ENCODE data around the gene CCDC157. TPM values are rescaled to one million over a fixed set of nuclear protein-coding genes. Genes with fewer than 3 reads are reported as not detected.

Gene CCDC157
- total RNA-seq, 6 experiments from 2014 or later, result 0.54 to 2.9 (median 0.86) TPM

DNA sequence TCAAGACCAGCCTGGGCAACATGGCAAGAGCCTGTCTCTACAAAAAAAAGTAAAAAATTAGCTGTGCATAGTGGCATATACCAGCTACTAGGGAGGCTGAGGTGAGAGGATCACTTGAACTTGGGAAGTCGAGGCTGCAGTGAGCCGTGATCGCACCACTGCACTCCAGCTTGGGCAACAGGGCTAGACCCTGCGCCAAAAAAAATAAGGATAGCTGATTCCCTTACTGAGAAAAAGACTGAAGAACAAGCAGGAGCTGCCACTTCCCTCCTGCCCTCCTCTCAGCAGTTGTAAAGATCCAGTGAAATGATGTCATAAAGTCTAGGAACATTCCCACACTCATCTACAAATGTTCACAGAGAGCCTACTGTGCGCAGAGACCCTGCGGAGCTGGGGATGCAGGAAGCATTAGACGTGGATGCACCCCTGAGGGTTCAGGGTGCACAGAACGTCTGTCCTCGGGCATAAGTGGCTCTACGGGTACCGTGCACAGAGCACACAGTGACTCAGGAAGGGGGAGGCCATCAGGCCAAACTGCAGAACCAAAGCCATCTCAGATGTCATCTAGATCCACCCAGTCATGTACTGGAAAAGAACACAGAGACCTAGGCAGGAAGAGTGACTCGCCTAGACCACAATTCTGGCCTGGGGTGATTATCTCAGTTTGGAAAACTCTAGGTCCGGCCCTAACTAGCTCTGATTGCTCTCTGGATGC, 51.7 kb downstream of the CCDC157 start:
- ATAC-seq, result no peak
- no peak overlapping the region for H3K27ac ChIP-seq
- H3K4me3 ChIP-seq, result no peak overlapping the region
- no peak for DNase-seq
- peaks cover 0 to 81% (median 43%) of the 10 kb centered on the region in 4 donors for H3K36me3 ChIP-seq
- peaks cover 0 to 72% (median 11%) of the 10 kb centered on the region in 4 donors for H3K4me1 ChIP-seq
- no peaks in the 10 kb centered on the region for H3K9me3 ChIP-seq
- H3K27me3 ChIP-seq, result no peaks in the 10 kb centered on the region
- TF ChIP-seq POLR2A (IDR thresholded peaks at IDR 0.05), result no peak
- TF ChIP-seq, protein P1, sequence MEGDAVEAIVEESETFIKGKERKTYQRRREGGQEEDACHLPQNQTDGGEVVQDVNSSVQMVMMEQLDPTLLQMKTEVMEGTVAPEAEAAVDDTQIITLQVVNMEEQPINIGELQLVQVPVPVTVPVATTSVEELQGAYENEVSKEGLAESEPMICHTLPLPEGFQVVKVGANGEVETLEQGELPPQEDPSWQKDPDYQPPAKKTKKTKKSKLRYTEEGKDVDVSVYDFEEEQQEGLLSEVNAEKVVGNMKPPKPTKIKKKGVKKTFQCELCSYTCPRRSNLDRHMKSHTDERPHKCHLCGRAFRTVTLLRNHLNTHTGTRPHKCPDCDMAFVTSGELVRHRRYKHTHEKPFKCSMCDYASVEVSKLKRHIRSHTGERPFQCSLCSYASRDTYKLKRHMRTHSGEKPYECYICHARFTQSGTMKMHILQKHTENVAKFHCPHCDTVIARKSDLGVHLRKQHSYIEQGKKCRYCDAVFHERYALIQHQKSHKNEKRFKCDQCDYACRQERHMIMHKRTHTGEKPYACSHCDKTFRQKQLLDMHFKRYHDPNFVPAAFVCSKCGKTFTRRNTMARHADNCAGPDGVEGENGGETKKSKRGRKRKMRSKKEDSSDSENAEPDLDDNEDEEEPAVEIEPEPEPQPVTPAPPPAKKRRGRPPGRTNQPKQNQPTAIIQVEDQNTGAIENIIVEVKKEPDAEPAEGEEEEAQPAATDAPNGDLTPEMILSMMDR (IDR thresholded peaks at IDR 0.05), result no peak
- 64% methylated on average over 12 of the region's 13 CpGs for WGBS (ENCODE audit: insufficient coverage, low coverage, low lambda C conversion rate, missing lambda C conversion rate)
- intact Hi-C loops (cut with DNase I), result no loop called here

DNA sequence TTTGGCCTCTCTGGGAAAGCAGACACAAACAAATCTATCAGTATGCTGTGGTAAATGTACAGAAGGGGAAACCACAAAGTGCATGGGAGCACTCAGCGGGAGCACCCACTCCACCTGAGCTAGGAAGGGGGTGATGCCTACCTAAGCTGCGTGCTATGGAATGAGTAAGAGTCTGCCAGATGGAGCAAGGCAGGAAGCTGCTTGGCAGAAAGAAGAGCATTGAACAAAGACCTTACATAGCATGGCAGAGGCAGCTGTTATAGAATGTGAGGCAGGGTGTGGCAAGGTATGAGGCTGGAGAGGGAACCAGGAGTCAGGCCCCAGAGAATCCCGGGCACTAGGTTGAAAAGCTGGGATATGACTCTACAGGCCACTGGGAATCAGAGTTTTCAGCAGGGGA, 55.0 kb downstream of the CCDC157 start:
- Histone ChIP-seq H3K27me3 (no peaks in the 10 kb centered on the region), H3K4me3 (no peak overlapping the region), H3K9me3 (no peaks in the 10 kb centered on the region), H3K4me1 (peaks cover 0 to 76% (median 15%) of the 10 kb centered on the region in 4 donors), H3K27ac (no peak overlapping the region), H3K36me3 (peaks cover 0 to 98% (median 54%) of the 10 kb centered on the region in 4 donors)
- intact Hi-C loops (cut with DNase I), result no loop called here
- TF ChIP-seq, protein P1 (IDR thresholded peaks at IDR 0.05), result no peak
- TF ChIP-seq POLR2A (IDR thresholded peaks at IDR 0.05), result no peak
- 82% methylated on average over 3 of the region's 3 CpGs for WGBS (ENCODE audit: insufficient coverage, low coverage, low lambda C conversion rate, missing lambda C conversion rate)
- ATAC-seq (no peak), DNase-seq (no peak)

DNA sequence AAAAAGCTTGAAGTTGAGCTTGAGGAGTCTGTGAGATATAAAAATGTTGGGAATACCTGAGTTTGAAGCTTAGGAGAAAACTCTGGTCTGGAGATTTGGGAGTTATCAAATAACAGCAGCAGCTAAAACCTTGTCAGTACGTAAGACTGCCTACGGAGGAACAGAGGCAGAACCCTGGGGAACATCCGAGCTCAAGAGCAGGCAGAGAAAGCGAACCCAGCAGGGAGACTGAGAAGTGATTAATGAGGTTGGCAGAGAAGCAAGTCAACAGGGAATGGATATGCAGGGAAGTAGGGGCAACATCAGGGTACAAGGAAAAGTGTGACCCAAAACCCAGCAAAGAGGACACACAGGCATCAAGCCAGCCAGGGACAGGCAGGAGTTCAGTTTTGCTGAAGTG, 56.2 kb downstream of the CCDC157 start:
- peaks cover 0 to 98% (median 49%) of the 10 kb centered on the region in 4 donors for H3K36me3 ChIP-seq
- H3K27me3 ChIP-seq, result no peaks in the 10 kb centered on the region
- intact Hi-C loops (cut with DNase I), result no loop called here
- 87% methylated on average over 4 of the region's 4 CpGs for WGBS (ENCODE audit: insufficient coverage, low coverage, low lambda C conversion rate, missing lambda C conversion rate)
- no peak overlapping the region for H3K4me3 ChIP-seq
- DNase-seq, result no peak
- no peak for TF ChIP-seq POLR2A (IDR thresholded peaks at IDR 0.05)
- TF ChIP-seq, protein P1 (IDR thresholded peaks at IDR 0.05), result no peak
- peaks cover 0 to 77% (median 20%) of the 10 kb centered on the region in 4 donors for H3K4me1 ChIP-seq
- H3K27ac ChIP-seq, result no peak overlapping the region
- no peak for ATAC-seq
- no peaks in the 10 kb centered on the region for H3K9me3 ChIP-seq

DNA sequence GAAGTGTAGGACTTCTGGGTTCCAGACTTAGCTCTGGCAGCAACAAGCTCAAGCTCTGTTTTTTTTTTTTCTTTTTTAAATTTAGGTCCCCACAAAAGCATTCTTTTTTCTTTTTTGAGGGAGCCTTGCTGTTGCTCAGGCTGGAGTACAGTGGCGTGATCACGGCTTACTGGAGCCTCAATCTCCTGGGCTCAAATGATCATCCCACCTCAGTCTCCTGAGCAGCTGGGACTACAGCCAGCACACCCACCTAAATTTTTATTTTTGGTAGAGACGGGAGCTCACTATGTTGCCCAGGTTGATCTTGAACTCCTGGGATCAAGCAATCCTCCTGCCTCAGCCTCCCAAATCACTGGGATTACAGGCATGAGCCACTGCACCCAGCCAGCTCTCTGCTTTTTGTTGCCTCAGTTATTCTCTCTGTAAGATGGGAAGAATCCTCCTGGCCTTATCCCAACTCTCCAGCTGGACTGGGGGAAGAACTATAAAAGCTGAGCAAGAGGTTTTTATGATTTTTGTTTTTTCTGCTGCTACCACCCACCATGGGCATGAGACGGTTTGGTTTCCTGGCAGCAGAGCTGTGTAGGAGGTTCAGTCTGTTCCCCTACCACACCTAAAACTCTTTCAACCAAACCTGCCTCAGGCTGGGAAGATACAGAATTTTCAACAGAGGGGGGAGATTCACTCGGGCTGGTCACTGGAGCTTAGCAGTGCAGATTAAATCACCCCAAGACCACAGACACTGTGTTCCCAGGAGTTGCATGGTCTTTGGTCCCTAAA, 57.1 kb downstream of the CCDC157 start:
- H3K4me1 ChIP-seq, result peaks cover 0 to 83% (median 24%) of the 10 kb centered on the region in 4 donors
- no peaks in the 10 kb centered on the region for H3K9me3 ChIP-seq
- ATAC-seq (no peak), DNase-seq (no peak)
- no peaks in the 10 kb centered on the region for H3K27me3 ChIP-seq
- H3K36me3 ChIP-seq, result peaks cover 0 to 95% (median 44%) of the 10 kb centered on the region in 4 donors
- 74% methylated on average over 4 of the region's 5 CpGs for WGBS (ENCODE audit: insufficient coverage, low coverage, low lambda C conversion rate, missing lambda C conversion rate)
- intact Hi-C loops (cut with DNase I), result no loop called here
- no peak overlapping the region for H3K27ac ChIP-seq
- no peak overlapping the region for H3K4me3 ChIP-seq
- TF ChIP-seq, protein P1 (IDR thresholded peaks at IDR 0.05), result no peak
- TF ChIP-seq POLR2A (IDR thresholded peaks at IDR 0.05), result no peak

All from right lobe of liver (tissue), 6 donors.